ENCODE measurements around the gene ZC3H10. TPM values are rescaled to one million over a fixed set of nuclear protein-coding genes. Genes with fewer than 3 reads are reported as not detected.
A peak's percentile ranks its signal among the peaks of the same experiment; 100 is the strongest.

Gene ZC3H10
- total and polyA plus RNA-seq, 2 of the 13 experiments (the other 11 are each of a cell fraction or from before 2014, with no cell fraction given): 0.70 to 2.3 TPM

DNA sequence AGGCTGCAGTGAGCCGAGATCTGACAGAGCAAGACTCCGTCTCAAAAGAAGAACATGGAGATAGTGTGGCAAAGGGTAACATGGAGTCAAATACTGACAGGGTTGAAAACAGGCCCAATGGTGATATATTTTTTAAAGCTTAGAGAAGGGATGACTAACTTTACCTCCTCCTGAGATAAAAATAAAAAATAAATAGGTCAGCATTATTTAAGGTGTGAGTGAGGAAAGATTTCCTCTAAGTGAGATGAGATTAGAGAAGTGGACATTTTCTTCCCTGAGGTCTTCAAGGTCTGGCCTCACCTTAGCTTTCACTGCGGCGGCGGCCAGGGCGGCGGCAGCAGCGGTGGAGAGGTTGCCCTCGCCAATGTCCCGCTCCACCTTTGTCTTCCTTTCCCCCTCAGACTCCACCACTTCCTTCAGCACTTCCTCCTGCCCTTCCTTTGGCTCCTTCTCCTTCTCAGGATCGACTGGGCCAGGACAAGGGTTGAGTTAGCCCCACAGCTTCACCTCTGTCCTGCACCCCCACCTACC is 51.2 kb downstream of the ZC3H10 start:
- POLR2A ChIA-PET: no interaction called here
- no peaks in the 10 kb centered on the region for H3K9me3 ChIP-seq (ENCODE audit: low read length)

More for the DNA sequence above, 51.2 kb downstream of the ZC3H10 start:
- no peaks in the 10 kb centered on the region for H3K4me1 ChIP-seq (ENCODE audit: insufficient read depth, low read length)
- TF ChIP-seq MAFF (IDR thresholded peaks at IDR 0.05; ENCODE audit: low read depth, low read length) (peak; percentile 76), MAFK (conservative IDR thresholded peaks at IDR 0.05 in 1 of 2, IDR thresholded peaks at IDR 0.05 in 1 of 2; ENCODE audit: low read length in 2 of 2) (peak; percentile 75 to 83)
- TF ChIP-seq, protein P1, sequence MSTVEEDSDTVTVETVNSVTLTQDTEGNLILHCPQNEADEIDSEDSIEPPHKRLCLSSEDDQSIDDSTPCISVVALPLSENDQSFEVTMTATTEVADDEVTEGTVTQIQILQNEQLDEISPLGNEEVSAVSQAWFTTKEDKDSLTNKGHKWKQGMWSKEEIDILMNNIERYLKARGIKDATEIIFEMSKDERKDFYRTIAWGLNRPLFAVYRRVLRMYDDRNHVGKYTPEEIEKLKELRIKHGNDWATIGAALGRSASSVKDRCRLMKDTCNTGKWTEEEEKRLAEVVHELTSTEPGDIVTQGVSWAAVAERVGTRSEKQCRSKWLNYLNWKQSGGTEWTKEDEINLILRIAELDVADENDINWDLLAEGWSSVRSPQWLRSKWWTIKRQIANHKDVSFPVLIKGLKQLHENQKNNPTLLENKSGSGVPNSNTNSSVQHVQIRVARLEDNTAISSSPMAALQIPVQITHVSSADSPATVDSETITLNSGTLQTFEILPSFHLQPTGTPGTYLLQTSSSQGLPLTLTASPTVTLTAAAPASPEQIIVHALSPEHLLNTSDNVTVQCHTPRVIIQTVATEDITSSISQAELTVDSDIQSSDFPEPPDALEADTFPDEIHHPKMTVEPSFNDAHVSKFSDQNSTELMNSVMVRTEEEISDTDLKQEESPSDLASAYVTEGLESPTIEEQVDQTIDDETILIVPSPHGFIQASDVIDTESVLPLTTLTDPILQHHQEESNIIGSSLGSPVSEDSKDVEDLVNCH (CRISPR knock-in tag; IDR thresholded peaks at IDR 0.05): no peak
- TF ChIP-seq, protein P2, sequence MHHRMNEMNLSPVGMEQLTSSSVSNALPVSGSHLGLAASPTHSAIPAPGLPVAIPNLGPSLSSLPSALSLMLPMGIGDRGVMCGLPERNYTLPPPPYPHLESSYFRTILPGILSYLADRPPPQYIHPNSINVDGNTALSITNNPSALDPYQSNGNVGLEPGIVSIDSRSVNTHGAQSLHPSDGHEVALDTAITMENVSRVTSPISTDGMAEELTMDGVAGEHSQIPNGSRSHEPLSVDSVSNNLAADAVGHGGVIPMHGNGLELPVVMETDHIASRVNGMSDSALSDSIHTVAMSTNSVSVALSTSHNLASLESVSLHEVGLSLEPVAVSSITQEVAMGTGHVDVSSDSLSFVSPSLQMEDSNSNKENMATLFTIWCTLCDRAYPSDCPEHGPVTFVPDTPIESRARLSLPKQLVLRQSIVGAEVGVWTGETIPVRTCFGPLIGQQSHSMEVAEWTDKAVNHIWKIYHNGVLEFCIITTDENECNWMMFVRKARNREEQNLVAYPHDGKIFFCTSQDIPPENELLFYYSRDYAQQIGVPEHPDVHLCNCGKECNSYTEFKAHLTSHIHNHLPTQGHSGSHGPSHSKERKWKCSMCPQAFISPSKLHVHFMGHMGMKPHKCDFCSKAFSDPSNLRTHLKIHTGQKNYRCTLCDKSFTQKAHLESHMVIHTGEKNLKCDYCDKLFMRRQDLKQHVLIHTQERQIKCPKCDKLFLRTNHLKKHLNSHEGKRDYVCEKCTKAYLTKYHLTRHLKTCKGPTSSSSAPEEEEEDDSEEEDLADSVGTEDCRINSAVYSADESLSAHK (CRISPR knock-in tag; IDR thresholded peaks at IDR 0.05; ENCODE audit: borderline replicate concordance): no peak
- no peaks in the 10 kb centered on the region for H3K79me2 ChIP-seq (ENCODE audit: insufficient read depth, low read length)
- ATAC-seq (no peak), FAIRE-seq (no peak), DNase-seq (ENCODE audit: low spot score) (no peak)
- H3K27ac ChIP-seq (ENCODE audit: extremely low read length, insufficient read depth, low read length): no peak overlapping the region
- no peaks in the 10 kb centered on the region for H4K20me1 ChIP-seq (ENCODE audit: insufficient read depth, low read length)
- no peak overlapping the region for H3K4me2 ChIP-seq (ENCODE audit: low read depth, low read length)
- no peak overlapping the region for H3K9ac ChIP-seq (ENCODE audit: insufficient read depth, low read depth, low read length)
- in situ Hi-C loops (cut with HindIII; ENCODE audit: extremely low pct_ligation_motif_present, low pct_unique_long_range_greater_than_20kb) (no loop called here), intact Hi-C loops (cut with micrococcal nuclease; ENCODE audit: unreplicated experiment) (no loop called here)
- CTCF ChIA-PET (ENCODE audit: low intra/inter-chr PET ratio, low total read pairs): no interaction called here
- H3K27me3 ChIP-seq (ENCODE audit: control insufficient read depth in 1 of 2, insufficient read depth in 2 of 2, low read length in 2 of 2): no peaks in the 10 kb centered on the region
- H2AFZ ChIP-seq (ENCODE audit: low read length): no peak overlapping the region
- BruUV-seq (replicated peaks): no TSS peak
- no peak overlapping the region for H3K4me3 ChIP-seq (replicated peaks in 1 of 3; ENCODE audit: insufficient read depth in 1 of 3, low read depth in 2 of 3, low read length in 3 of 3)
- WGBS (ENCODE audit: low lambda C conversion rate): 95% methylated on average over 11 of the region's 11 CpGs
- H3K36me3 ChIP-seq (replicated peaks in 1 of 2; ENCODE audit: control insufficient read depth in 1 of 2, insufficient read depth in 2 of 2, low read length in 2 of 2): peaks cover 28 to 75% of the 10 kb centered on the region in 2 experiments

Measured in HepG2 (cell line).